Osteoblast (primary cell): ENCODE measurements around the gene PHKG2. TPM values are rescaled to one million over a fixed set of nuclear protein-coding genes. Genes with fewer than 3 reads are reported as not detected.
A peak's percentile ranks its signal among the peaks of the same experiment; 100 is the strongest.

Experiments used
- DNase-seq: peaks from one replicate; pipeline ENCODE4 v3.0.0; 2011; ENCODE audit warnings: low spot score, mixed read lengths; ENCODE audit not compliant: insufficient read length; ENCODE audit errors: missing footprints
- H2AFZ ChIP-seq: 2 replicates; pipeline ENCODE4 v1.6.0; 2011; ENCODE audit warnings: mild to moderate bottlenecking, low read length
- H3K27ac ChIP-seq: 2 replicates; pipeline ENCODE4 v1.5.1; 2011; ENCODE audit warnings: mild to moderate bottlenecking, low read depth, low read length, moderate library complexity
- H3K27me3 ChIP-seq: 2 replicates; pipeline ENCODE4 v1.6.0; 2012; ENCODE audit warnings: mild to moderate bottlenecking, control low read depth, inconsistent platforms, low read length, moderate library complexity; ENCODE audit not compliant: insufficient read depth
- H3K36me3 ChIP-seq: 2 replicates; pipeline ENCODE4 v1.5.1; 2011; ENCODE audit warnings: mild to moderate bottlenecking, low read length, control low read depth, moderate library complexity; ENCODE audit not compliant: insufficient read depth
- H3K4me1 ChIP-seq: 2 replicates; pipeline ENCODE4 v1.5.1; 2011; ENCODE audit warnings: mild to moderate bottlenecking, low read length, control low read depth, moderate library complexity; ENCODE audit not compliant: insufficient read depth
- H3K4me2 ChIP-seq: 2 replicates; pipeline ENCODE4 v1.6.0; 2011; ENCODE audit warnings: mild to moderate bottlenecking, low read length; ENCODE audit not compliant: insufficient read depth
- H3K4me3 ChIP-seq: fragments of 200-600 bp; sonication (generic); 3 replicates; pipeline ENCODE4 v1.5.1; 2012; ENCODE audit warnings: mild to moderate bottlenecking, low read length, inconsistent platforms; ENCODE audit not compliant: insufficient read depth
- H3K79me2 ChIP-seq: 2 replicates; pipeline ENCODE4 v1.6.0; 2012; ENCODE audit warnings: mild to moderate bottlenecking, low read length, control low read depth, inconsistent platforms; ENCODE audit not compliant: insufficient read depth
- H3K9me3 ChIP-seq: 2 replicates; pipeline ENCODE4 v1.5.1; 2011; ENCODE audit warnings: low read depth, low read length, control low read depth
- H4K20me1 ChIP-seq: 2 replicates; pipeline ENCODE4 v1.6.0; 2012; ENCODE audit warnings: mild to moderate bottlenecking, low read length, control low read depth; ENCODE audit not compliant: insufficient read depth
- total RNA-seq: library from RNA; depleted of rRNA; stranded (reverse); fragments of >200 nt; gene quantifications from 2 replicates; pipeline ENCODE4 v1.2.3, GENCODE V29; 2012
- TF ChIP-seq, protein P1 (sequence below): IDR thresholded peaks from 2 replicates; pipeline ENCODE4 v1.5.1; 2011; ENCODE audit warnings: mild to moderate bottlenecking, low read depth, low read length, moderate library complexity; ENCODE audit errors: extremely low read depth

PHKG2 gene
- total RNA-seq, 1 donor, result 25.0 TPM

DNA sequence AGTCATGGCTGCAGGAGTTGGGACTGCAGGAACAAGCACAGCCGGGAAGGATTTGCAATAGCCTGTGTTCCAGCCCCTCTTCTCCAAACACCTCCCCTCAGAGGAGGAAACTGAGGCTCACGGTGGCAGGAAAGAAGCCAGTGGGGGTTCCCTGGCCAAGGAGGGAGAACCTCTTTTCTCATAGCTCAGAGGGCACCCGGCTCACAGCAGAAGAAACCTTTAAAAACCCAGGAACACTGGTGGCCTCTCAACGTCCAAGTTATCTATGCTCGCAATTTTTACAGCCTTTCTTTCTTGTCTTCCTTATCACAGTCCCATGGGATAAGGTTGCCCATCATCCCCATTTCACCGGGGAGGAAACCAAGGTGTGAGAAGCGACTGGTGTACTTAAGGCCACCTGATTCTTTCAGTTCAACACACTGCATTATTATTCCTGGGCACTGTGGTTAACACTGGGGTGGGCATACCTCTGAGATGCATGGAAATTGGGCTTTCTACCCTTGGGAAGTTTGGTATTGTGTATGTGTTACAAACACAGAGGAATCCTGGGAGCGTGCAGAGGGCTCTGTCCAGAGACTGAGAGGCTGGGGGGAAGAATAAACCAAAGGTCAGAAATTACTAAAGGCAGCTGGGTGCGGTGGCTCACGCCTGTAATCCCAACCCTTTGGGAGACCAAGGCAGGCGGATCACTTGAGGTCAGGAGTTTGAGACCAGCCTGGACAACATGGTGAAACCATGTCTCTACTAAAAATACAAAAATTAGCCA is 39.6 kb downstream of the PHKG2 start:
- Histone ChIP-seq H4K20me1 (peaks cover 5% of the 10 kb centered on the region), H3K4me1 (peaks cover 11% of the 10 kb centered on the region), H3K36me3 (peaks cover 8% of the 10 kb centered on the region), H3K4me2 (peak overlapping the region; percentile 93), H3K27me3 (no peaks in the 10 kb centered on the region), H2AFZ (peak overlapping the region; percentile 89), H3K9me3 (no peaks in the 10 kb centered on the region), H3K79me2 (peaks cover 31% of the 10 kb centered on the region), H3K4me3 (peak overlapping the region; percentile 97), H3K27ac (peak overlapping the region; percentile 80)
- TF ChIP-seq, protein P1, sequence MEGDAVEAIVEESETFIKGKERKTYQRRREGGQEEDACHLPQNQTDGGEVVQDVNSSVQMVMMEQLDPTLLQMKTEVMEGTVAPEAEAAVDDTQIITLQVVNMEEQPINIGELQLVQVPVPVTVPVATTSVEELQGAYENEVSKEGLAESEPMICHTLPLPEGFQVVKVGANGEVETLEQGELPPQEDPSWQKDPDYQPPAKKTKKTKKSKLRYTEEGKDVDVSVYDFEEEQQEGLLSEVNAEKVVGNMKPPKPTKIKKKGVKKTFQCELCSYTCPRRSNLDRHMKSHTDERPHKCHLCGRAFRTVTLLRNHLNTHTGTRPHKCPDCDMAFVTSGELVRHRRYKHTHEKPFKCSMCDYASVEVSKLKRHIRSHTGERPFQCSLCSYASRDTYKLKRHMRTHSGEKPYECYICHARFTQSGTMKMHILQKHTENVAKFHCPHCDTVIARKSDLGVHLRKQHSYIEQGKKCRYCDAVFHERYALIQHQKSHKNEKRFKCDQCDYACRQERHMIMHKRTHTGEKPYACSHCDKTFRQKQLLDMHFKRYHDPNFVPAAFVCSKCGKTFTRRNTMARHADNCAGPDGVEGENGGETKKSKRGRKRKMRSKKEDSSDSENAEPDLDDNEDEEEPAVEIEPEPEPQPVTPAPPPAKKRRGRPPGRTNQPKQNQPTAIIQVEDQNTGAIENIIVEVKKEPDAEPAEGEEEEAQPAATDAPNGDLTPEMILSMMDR, result no peak
- DNase-seq, result no peak

DNA sequence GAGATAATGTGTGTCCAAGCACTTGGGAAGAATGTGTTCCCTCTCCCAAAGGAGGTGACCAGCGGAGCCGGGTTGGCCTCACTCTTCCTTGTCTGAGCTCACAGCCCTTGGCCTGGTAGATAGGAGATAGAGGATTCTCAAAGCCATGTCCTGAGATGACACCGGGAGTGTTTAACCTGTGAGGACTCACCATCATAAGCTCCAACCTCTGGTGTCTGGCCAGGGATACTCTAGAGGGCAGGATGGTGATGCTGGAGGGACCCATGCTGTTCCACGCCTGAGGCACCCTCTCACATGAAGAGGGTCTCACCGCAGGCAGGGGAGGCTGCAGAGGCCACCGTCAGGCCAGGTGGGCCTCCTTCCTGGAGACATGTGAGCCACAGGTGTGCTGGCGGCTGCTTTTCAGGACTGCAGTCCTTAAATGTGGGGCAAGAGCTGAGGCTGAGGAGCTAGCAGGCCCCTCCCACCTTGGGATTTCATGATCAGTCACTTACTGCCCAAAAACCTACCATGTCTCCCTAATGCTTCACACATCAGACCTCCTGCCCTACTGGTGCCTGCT is 45.4 kb downstream of the PHKG2 start:
- DNase-seq, result peak; percentile 45
- Histone ChIP-seq H3K9me3 (no peaks in the 10 kb centered on the region), H4K20me1 (no peaks in the 10 kb centered on the region), H3K4me1 (no peaks in the 10 kb centered on the region), H3K79me2 (no peaks in the 10 kb centered on the region), H3K27ac (no peak overlapping the region), H2AFZ (no peak overlapping the region), H3K4me2 (no peak overlapping the region), H3K36me3 (no peaks in the 10 kb centered on the region), H3K4me3 (no peak overlapping the region), H3K27me3 (no peaks in the 10 kb centered on the region)
- TF ChIP-seq, protein P1, result no peak

DNA sequence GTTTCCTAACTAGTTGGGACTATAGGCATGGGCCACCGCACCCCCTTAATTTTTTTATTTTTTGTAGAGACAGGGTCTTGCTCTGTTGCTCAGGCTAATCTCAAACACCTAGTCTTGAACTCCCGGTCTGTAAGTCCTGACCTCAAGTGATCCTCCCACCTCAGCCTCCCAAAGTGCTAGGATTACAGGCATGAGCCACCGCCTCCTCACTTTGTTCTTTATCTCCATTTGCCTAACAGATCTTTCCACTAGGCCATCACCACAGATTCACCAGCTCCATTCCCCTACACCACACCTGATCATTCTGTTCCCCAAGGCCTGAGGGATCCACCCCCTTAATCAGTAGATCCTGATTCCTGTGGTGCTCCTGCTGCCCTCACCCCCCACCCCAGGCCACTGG is 46.4 kb downstream of the PHKG2 start:
- Histone ChIP-seq H4K20me1 (no peaks in the 10 kb centered on the region), H3K36me3 (no peaks in the 10 kb centered on the region), H3K4me2 (no peak overlapping the region), H3K9me3 (no peaks in the 10 kb centered on the region), H2AFZ (no peak overlapping the region), H3K79me2 (no peaks in the 10 kb centered on the region), H3K4me1 (no peaks in the 10 kb centered on the region), H3K27ac (no peak overlapping the region), H3K27me3 (no peaks in the 10 kb centered on the region), H3K4me3 (no peak overlapping the region)
- TF ChIP-seq, protein P1, result no peak
- DNase-seq, result peak; percentile 1

DNA sequence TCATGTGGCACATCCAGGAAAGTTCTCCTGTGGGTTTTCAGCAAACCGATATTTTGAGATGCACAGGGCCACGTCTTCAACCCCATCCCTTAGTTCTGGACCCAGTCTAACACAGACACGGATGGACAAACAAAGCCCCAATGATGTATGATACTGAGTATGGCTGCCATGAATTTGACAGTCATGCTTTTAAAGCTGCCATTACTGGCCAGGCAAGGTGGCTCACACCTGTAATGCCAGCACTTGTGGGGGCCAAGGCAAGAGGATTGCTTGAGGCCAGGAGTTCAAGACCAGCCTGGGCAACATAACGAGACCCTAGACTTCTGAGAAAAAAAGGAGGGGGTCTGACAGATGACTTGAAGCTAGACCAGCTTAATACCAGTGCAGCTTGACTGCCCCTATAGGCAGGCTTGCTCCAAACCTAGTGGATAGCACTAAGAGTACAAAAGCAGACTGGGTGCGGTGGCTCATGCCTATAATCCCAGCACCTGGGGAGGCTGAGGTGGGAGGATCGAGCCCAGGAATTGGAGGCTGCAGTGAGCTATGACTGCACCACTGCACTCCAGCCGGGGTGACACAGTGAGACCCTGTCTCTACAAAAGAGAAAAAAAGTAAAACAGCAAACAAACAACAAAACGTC is 49.6 kb downstream of the PHKG2 start:
- Histone ChIP-seq H3K4me1 (no peaks in the 10 kb centered on the region), H3K9me3 (no peaks in the 10 kb centered on the region), H3K27ac (no peak overlapping the region), H3K27me3 (no peaks in the 10 kb centered on the region), H3K36me3 (no peaks in the 10 kb centered on the region), H3K4me3 (no peak overlapping the region), H2AFZ (no peak overlapping the region), H4K20me1 (no peaks in the 10 kb centered on the region), H3K79me2 (no peaks in the 10 kb centered on the region), H3K4me2 (no peak overlapping the region)
- TF ChIP-seq, protein P1, result no peak
- peak; percentile 32 for DNase-seq
